NCI-H1930 (cell line): Measurements from ENCODE around the gene MRPS18A.
A peak's percentile ranks its signal among the peaks of the same experiment; 100 is the strongest.
"Not testable (repeated sequence)": the region's sequence is repeated elsewhere in the genome, so short reads cannot be mapped to it uniquely, and the experiment has no call there.

ENCODE experiments used
- DNase-seq, 2 experiments: peaks; one replicate each; lab custom pipeline; 2025; lab: John Stamatoyannopoulos, UW

MRPS18A gene

DNA sequence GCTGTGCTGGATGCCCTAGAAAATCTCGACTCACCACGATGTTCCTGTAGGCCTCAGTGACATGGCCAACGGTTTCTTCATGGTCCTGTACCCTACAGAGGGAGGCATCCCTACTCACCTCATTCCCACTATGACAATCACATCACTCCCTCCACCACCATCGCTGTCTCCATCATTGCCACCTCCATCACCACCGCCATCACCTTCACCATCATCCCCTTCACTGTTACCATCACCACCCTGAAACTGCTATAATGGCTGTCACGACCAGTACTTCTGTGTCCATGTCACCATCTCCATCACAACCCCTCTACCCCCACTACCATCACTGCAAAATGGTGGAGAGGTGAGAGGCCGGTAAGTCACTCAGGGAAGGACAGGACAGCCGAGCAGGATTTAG lies 29.8 kb upstream of the MRPS18A start:
- DNase-seq: no peak

DNA sequence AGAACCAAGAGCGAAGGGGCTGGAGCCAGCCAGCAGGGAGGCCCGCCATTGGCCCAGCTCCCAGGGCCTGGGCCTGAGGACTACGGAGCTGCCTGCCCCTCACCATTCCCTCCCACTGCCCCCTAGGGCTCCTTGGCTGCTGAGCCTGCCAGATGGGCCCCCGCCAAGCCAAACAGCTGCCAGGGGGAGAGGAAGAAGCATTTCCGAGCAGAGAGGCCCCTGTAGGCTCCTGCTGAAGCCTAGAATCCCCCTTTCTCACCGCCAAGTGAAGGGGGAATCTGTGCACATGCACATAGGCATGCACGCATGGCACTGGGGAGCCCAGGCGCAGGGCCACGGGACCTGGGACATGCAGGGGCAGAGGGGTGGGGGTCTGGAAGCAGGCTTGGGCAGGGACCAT lies 28.5 kb upstream of the MRPS18A start:
- DNase-seq: no peak

DNA sequence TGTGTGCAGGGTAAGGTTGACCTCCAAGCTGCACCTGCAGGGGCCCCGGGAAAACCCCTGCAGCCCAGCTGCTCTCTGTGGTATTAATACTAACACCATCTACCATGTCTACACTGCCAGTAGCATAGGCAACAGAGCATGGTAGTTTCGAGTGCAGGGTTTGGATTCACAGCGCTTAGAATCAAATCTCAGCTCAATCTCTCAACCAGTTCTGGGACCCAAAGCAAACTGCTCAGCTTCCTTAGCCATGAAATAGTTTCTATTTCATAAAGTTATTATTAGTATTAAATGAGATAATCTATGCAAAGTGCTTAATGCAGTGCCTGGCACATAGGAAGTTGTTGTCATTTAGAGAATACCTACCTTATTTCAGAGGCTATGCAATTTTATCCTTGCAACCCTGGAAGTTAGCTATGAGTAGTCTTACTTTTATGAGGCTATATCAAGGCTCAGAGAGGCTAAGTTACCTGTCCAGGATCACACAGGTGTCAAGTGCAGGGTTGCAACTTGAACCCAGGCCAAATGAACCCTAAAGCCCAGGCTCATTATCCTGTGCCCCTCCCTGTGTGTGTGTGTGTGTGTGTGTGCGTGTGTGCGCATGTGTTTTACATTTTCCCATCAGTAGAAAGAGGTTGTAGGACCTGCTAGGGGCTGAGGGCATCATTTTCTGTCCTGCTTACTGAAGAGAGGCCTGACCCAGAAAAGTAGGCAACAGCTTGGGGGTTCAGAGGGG lies 27.6 kb upstream of the MRPS18A start:
- no peak for DNase-seq

DNA sequence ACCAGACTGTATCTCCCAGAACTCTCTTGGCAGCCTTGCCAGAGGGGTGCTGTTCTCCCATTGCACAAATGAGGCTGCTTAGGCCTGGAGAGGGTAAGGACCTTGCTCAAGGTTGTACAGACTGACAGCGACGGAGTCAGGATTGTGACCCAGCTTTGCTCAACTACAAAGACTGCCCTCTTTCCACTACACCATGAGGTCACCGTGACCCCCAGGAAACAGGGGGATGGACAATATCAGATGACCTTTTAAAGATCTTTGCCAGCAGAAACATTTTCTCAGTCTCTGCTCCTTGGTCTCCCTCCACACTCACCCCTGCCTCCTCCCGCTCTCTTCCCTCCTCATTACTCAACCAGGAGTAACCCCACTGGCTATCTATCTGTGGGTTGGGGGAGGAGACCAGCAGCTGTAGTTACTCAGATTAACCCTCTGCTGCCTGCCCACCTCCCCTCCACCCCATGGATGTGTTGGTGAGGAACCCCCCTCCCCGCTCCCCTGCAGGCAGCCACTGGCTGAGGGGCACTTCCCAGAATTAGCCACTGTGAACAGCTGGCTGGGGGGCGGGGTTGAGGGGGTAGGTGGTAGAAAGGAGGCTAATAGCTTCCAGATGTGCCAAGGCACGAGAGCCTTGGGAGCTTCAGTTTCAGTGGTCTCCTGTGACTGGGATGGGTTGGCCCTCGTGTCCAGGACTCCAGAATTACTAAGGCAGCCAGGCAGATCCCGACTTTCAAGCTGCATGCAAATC lies 26.9 kb upstream of the MRPS18A start:
- no peak for DNase-seq

DNA sequence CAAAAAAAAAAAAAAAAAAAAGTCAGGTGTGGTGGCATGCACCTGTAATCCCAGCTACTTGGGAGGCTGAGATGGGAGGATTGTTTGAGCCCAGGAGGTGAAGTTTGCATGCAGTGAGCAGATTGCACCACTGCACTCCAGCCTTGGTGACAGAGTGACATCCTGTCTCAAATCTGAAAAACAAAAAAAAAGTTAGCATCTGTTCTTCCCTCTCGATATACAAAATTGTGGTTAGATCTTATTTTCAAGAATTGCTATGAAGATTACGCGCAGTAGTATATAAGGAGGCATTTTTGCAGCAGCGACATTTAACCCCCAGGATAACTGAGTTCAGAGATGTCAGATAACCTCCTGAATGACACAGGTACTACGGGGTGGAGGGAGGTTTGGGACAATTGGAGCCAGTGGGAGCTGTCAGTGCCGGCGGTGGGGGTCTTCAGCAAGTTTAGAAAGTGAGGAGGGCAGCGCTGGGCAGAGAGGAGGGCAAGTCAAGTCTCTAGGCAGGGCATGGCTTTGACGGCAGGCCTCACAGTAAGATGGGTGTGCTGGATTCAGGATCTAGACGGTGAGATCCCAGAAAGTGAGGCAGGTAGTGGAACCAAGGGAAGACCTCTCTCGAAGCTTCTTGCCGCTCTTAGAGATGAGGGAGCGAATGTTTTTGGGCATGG lies 26.2 kb upstream of the MRPS18A start:
- no peak for DNase-seq

DNA sequence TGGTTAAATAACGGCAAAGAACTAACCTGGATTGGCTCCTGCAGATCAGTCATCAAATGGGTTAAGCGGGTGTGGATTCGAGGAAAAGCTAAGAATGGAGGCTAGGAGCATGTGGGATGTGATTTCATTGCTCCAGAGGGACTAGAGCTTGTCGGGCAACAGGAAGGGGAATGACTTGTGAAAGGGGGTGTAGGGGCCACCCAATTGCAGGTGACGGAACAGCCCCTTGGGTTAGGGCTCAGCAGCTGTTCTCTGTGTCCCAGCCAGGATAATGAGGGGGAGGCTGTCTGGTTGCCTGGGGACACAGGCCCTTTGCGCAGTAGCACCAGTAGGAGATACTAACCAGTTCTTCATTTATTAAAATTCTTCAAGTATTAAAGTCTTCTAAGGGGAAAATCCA lies 25.0 kb upstream of the MRPS18A start:
- no peak for DNase-seq

DNA sequence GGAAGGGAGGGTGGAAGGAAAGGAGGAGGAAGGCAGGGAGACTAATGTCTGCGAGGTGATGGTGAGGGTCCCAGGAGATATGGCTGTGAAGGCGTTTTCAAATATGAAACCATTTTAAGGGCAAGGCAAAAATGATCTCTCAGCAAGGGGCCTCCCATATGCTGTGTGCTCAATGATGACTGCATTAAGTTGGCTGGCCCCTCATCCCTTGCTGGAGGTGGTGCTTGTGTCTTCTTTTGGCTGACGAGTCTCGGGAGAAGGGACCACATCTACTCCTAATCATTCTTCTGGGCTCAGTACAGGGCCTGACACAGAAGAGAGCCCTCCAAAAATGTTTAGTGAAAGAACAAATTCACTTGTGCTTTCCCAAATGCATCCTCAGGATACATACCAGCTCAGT lies 23.0 kb upstream of the MRPS18A start:
- no peak for DNase-seq

DNA sequence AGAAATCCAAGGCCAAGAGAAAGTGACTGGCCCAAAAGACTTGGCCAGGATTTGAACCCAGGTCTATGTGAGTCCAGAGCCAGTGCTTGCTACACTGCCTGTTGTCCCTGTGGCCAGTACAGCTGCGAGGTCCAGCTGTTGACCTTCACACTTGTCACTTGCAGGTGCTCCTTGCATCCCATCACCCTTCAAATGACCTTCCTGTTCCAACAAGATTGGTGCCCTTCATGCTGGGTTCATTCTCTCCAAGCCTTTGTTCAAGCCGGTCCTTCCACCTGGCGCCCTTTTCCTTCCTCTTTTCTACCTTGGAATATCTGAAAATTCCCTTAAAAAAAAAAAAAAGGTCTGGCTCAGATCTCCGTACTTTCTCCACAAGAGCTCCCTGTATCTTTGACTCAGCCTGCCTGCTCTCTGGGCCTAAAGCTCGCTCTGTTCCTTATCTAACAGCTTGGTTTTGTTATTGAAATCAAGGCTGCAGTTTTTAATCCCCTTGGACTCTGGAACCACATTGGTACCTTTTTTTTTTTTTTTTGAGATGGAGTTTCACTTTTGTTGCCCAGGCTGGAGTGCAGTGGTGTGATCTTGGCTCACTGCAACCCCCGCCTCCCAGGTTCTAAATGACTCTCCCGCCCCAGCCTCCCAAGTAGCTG lies 22.2 kb upstream of the MRPS18A start:
- DNase-seq: no peak

DNA sequence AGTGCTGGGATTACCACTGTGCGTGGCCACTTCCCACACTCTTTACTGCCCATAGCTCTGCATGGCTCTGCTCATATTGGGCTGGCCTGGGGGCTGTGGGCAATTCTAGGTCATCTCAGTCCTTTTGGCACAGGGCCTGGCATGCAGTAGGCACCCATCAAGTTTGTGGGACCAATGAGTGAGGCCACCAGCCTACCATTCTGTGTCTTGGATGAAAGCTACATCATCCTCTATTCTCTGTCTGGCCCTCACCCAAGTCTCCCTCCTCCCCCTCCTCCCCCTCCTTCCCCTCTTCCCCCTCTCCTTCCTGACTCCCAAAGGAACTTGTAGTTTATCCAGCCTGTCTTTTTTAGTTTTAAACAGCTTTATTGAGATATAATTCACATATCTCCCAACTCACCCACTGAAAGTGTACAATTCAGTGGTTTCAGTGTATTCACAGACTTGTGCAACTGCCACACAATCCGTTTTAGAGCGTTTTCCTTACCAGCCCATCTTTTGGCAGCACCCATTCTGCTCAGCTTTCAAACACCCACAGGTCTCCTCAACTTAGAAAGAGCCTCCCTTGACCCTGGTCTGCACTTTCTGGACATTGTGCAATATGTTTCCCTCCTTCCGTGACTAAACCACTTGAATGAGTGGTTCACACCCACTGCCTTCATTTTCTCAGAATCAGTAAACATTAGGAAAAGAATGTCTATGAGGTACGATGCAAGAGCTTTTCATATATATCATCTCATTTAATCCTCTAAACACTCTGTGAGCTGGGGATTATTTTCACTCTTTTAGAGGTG lies 21.5 kb upstream of the MRPS18A start:
- no peak for DNase-seq

DNA sequence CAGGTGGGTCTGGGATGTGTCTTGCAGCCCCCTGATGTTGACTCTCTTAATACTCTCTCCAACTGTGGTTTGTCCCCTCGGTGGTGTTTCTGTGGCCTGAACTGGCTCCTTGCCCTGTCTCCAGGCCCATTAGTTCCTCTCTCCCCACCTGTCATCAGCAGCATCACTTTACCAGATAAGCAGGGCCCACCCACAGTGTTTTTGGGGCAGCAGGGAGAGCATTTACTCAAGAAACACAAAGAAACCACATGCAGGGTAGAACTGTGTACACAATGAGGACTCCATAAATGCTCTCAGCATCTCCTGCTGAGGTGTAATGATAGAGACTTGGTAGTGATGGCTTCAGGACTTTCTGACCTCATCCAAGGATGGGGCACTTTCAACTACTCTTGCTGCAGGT lies 20.2 kb upstream of the MRPS18A start:
- DNase-seq: no peak

DNA sequence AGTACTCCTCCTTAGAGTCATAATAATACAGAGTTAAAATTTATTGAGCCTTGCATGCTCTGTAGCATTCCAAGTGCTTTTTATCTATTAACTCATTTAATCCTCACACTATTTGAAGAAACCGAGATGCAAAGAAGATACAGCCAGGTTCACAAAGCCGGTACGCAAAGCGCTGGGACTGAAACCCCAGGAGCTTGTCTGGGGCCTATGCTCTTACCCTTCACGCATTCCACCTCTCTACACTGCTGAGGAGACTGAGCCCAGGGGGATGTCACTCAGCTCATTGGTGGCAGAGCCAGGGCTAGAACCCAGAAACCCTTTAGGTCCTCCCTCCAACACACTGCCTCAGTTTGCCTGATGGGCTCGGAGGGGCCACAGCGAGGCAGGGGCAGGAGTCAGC lies 19.7 kb upstream of the MRPS18A start:
- no peak for DNase-seq

DNA sequence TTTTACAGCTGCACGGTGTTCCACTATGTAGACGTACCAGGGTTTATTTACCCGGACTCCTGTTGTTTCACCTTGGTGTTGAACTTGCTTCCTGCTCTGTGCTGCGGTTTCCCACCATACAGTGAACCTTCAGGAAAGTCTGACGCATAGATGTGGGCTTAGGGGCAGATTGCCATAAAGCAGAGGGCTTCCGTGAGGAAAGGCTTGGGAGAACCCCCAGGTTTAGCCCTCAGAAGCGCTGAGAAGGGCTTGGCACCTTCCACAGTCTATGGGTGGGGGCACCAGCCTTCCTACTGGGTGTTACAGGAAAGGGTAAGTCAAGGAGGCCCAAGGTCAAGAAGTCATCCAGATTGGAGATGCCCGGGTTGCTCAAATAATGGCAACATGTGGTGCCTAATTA lies 19.2 kb upstream of the MRPS18A start:
- DNase-seq: no peak

DNA sequence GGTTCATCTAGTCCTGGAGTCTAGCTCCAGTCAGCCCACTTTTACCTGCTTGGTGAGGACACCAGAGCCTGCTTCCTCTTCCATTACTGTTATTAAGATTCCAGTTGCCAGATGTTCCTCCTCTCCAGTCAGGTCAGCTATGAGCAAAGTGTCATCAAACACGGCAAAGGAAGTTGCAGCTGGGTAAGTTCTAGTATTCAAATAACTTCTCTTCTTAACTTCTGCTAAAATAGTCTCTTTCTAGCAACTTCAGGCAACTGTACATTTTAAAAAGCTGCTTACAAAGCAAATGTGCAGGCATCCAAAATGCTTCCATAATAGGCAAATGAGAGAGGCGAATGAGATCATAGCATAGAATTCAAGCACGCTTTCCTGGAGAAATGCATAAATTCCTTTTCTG lies 18.4 kb upstream of the MRPS18A start:
- DNase-seq: no peak

DNA sequence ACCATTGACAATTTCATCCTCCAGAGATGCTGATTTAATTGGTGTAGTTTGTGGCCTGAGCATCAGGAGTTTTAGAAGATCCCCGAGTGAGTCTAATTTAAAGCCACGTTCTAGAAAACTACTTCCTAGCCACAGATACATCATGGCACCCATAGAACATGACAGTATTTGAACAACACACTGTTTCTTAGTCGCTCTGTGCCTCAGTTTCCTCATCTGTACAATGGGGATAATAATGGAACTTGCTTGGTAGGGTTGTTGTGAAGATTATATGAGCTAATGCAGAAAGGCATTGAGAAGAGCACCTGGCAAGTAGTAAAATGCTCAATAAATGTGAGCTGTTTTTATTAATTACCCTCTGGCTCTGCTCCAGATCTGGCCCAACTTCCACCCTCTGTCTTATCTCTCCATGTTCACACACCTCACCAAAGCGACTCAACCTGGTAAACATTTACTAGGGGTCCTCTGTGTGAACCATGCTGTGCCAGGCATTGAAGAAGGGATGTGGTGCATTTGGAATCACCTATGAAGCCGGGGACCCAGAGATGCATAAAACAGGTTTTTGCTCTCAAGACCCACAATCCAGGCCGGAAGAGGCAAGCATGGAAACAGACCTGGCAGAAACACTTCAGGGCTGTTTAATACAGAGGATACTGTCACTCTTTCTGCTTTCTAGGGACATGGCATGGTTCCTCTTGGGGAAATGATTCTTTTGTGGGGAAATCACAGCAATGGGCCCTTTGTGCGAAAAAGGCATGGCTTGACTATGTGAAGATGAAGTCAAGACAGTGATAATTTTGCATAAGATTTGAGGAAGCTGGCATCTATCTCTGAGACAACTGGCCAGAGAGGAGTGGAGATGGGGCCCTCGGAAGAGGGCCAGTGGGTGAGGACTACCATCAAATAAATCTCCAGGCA lies 16.2 kb upstream of the MRPS18A start:
- DNase-seq: no peak

DNA sequence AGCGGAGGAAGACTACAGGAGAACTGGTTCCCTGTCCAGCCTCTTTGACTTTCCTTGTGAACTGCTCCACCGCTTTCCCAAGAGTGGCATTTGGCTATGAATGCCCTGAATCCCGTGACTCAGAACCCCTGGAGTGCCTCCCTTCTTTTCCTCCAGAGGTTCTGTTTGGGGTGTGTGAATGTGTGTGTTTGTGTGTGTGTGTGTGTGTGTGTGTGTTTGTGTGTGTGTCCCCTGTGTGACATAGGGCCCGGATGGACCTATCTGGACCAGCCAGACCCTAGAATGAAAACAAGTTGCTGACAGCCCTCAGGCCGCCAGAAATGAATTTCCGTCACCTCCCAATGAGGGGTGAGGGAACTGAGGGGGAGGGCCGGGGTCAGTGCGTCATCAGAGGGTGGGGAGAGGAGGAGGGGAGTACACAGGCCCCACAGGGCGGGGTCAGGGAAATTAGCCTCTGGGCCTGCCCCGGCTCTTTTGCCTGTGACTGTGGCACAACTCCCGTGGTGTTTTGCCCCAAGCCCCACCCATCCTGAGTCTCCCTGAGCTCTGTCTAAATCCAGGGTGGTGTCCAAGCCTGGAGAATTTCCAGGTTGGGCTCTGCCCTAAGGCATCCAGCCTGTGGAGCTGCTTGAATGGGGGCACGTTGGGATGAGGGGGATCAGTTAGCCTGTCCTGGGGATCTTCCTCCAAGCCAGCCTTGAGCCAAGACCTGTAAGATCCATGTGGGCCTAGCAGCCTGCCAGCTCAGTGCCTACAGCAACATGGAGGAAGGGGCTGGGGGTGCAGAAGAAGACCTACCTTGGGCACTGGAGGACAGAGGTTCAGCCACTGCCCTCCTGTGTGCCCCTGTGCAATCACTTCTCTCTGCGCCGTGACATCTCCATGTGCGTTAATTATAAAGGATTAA lies 15.2 kb upstream of the MRPS18A start:
- DNase-seq: peak; percentile 23 to 34

DNA sequence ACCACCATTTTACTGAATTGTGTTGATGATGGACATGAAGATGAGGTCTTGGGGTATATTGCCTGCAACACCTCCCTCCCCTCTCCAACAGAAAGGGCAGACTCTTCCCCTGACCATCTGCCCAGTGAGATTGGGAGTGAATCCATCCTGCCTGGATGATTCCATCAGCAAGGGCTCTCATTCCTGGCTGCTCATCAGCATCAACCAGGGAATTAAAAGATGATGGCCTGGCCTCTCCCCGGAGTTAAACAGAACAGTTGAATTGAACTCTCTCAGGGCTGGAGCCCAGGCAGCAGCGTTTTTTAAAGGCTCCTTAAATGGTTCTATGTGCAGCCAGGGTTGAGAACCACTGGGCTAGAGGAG lies 14.6 kb upstream of the MRPS18A start:
- no peak for DNase-seq

DNA sequence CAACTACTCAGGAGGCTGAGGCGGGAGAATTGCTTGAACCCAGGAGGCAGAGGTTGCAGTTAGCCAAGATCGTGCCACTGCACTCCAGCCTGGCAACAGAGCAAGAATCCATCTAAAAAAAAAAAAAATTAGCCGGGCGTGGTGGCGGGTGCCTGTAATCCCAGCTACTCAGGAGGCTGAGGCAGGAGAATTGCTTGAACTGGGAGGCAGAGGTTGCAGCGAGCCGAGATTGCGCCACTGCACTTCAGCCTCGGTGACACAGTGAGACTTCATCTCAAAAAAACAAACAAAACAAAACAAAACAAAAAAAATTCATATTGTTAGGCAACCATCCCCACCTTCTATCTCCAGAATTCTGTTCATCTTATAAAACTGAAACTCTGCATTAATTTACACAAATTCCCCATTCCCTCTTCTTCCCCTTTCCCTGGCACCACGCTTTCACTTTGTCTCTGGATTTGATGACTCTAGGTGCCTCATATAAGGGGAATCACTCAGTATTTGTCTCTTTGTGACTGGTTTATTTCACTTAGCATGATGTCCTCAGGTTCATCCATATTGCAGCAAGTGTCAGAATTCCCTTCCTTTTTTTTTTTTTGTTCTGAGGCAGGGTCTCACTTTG lies 13.5 kb upstream of the MRPS18A start:
- DNase-seq: not testable (repeated sequence)

DNA sequence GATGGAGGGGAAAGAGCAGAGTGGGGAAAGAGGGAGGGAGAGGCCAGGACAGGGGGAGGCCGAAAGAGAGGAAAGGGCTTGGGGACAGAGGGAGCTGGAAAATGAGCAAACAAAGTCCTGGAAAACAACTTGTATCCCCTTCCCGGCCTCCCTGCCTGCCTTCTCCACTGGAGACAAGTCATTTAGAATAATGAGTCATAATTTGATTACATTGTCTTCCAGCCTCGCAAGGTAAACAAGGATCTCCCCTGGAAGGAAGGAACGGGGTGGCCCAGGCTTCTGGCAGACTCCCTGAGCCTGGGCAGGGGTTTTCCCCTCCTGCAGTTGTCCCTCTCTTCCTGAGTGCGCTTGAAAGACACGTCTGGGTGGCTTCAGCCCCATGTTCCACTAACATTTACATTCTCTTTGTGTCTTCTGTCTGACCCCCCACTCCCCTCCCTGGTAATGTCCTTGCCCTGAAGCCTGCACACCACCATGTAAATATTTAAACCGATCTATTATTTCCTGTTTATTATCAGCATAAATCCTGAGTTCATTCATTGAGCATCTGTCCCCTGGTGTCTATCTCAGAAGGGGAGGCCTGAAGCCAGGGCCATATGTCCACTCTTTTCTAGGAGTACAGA lies 12.1 kb upstream of the MRPS18A start:
- peak in 1 of 2 experiments; percentile 36 for DNase-seq
